Fibroblast of skin of right biceps (primary cell): ENCODE data around the gene ZNF580.
A peak's percentile ranks its signal among the peaks of the same experiment; 100 is the strongest.

Experiments used
- DNase-seq: peaks from one replicate; pipeline ENCODE4 v3.0.0-alpha.2; 2013

Gene ZNF580

DNA sequence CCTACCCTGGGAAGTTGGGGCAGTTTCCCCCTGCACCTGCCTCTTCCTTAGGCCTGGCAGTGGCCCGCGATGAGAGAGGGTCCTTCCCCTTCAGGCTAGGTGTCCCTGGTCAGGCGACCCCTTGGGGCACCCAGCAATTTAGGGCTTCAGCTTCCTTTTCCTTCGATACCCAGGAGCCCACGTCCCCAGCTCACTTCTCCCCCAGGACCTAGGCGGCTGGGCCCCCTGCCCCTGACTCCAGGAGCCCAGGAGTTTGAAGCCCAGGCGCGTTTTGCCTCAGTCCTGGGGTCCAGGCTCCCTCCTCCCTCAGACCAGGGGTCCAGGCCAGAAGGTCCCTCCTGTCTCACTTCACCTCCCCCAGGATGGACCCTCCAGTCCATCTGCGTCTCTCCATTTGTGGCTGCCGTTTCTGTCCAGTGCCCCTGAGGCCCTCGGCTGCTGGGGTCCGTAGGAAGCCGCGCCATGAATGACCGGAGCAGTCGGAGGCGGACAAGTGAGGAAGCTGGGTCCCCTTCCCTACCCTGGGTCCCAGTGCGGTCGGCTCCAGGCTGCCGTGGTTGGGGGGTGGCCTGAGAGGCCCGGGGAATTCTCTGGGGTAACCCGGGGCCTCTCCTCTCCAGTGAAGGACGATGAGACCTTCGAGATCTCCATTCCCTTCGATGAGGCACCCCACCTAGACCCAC is 7.9 kb downstream of the ZNF580 start:
- DNase-seq, result no peak

DNA sequence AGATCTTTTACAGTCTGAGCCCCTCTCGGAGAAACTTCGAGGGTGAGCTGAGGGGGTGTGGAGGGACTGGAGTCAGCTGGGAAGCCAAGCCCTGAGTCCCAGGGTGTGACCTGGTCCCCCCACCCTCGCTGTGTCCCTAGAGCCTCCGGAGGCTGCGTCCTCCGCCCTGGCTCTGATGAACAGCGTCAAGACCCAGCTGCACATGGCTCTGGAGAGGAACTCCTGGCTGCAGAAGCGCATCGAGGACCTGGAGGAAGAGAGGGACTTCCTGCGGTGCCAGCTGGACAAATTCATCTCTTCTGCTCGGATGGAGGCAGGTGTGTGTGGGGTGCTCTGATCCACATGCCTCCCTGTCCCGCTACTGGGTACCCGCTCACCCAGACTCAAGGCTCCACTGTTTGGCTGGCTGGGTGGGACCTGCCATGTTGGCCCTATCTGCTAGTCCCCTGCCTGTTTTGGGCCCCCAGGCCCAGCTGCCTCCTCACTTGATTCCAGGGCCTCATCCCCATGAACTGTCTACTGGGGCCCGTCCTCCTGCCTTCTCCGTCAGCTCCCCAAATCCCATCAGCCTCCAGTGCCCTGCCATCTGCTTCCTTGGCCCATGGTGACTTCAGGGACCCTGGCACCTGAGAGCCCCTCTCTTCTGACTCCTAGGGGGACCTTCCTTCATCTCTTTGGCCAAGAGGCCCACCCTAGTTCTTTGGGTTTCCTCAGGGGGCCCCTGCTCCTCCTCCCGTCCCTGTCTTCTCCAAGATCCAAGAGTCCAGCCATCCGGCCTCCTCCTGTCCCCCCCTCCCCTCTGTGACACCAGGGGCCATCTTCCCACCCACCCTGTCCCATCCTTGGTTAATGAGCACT is 8.7 kb downstream of the ZNF580 start:
- no peak for DNase-seq

DNA sequence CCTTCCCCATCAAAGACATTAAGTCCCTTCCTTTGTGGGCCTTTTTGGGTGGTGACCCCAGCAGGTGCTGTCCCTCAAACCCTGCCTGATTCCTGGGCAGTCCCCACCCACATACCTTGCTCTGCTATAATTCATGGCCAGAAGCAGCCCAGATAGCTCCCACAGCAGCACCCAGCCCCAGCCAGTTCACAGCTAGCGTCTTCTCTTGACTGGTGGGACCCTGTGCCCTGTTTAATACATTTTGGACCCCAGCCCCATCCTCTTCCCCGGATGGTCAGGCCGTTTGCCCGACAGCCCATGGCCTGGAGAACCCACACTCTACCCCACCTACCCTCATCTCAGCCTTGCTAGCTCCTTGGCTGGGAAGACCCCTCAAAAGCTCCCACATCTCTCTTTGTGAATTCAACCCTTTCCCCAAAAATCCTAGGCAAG is 9.3 kb downstream of the ZNF580 start:
- DNase-seq, result no peak

DNA sequence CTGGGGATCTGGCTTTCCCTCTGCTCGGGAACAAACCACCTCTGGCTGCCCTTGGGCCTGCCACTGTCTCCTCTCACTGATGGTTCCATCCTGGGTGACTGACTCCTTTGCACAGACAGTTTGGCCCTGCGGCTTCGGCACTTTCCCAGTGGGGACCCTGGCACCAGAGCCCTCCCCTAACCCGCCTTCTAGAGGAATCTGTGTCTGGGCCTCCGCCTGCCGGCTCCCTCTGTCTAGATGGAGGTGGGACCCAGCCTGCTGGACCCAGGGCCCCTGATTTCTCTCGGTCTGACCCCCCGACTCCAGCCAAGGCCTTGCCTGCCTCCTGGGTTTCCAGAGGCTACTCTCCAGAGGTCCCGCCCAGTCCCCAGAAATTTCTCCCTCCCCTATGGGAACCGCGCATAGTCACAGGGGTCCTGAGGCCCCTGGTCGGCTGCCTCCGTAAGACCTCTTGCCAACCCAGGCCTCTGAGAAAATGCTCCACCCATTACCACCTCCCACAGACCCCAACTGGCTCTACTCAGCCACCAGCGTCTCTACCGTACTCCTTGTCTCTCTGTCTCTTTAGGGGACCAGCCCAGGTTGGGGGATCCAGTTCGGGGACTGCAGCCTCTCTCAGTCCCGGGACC is 9.9 kb downstream of the ZNF580 start:
- DNase-seq, result no peak

DNA sequence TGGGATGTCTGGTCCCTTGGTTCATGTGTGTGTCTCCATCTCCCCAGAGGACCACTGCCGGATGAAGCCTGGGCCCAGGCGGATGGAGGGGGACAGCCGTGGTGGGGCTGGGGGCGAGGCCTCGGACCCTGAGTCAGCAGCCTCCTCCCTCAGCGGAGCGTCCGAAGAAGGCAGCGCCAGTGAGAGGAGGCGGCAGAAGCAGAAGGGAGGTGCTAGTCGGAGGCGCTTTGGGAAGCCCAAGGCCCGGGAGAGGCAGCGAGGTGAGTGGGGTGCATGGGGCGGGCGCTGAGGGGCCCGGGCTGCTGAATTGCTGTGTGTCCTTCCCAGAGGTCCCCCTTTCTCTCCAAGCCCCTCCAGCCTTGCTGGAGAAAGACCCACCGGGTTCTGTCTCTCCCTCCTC is 10.4 kb downstream of the ZNF580 start:
- DNase-seq, result no peak

DNA sequence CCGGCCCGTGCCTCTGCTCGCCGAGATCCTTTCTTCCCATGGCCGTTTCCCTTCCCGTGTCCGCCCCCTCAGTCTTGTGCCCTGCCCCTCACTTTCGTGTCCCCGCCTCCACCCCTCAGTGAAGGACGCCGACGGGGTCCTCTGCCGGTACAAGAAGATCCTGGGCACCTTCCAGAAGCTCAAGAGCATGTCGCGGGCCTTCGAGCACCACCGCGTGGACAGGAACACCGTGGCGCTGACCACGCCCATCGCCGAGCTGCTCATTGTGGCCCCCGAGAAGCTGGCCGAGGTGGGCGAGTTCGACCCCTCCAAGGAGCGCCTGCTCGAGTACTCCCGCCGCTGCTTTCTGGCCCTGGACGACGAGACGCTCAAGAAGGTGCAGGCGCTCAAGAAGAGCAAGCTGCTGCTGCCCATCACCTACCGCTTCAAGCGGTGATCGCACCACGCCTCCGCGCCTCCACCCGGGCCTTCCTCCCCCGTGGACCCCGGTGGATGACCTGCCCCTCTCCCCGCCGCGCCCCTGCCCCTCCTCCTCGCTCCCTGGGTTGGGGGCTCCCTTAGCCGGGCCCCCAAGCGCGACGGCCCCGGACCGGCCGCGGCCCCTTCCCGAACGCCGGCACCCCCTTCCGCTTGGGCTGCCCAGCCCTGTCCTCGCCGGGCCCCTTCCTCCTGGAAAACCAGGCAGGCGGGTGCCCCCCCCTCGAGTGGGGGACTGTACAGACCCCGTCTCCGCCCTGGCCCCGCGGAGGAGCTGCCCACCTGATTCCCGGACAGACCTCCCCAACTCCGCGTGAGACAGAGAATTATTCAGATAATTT is 11.7 kb downstream of the ZNF580 start:
- no peak for DNase-seq

DNA sequence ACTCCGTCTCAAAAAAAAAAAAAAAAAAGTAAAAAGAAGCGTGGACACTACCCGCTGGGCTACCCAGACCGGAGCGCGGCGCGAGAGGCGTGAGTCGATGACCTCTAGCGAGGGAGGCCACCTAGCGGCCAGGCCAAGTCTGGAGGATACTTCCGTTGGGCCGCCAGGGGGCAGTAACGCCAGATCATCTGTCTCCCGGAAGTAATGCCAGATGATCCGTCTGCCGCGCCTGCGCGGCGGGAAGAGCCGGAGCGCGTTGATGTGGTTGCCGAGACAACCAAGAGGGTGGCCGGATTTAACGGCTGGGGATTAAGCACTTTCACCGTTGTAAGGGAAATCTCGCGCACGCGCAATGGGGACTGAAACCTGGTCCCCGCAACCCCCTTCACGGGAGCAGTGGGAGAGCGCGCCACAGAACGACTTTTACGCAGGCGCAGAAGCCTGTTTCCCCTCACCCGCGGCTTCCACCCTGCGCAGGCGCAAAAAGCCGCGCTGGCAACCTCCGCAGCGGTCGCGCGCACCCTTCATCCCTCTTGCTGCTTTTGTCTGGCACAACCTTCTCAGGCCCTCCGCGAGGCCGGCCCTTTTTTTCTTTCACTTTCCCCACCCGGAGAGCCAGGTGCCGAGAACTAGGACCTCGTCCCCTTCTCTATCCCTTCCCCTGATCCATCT is 13.0 kb downstream of the ZNF580 start:
- DNase-seq, result peak; percentile 99

DNA sequence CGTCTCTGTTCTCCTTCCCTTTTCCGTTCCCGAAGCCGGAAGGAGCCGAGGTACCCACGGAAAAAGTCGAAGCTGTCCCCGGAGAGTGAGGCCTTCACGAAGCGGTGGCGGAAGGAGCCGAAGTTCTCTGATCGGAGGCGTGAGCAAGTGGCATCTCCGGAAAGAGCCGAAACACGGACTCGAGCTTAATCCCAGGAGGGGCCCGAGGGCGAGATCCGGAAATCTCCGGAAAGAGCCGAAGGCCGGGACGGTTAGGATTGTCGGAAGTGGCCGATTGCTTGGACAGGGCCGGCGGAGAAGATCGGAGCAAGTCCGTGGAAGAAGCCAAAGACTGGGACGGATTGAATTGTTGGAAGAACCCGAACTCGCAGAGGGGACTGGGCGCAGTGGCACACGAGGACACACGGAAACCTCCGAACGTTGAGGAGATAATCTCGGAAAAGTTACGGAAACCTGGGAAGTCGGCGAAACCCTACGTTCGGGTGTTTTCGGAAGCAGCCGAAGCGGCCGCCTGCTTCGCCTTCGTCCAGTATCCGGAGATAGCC is 13.6 kb downstream of the ZNF580 start:
- peak; percentile 99 for DNase-seq

DNA sequence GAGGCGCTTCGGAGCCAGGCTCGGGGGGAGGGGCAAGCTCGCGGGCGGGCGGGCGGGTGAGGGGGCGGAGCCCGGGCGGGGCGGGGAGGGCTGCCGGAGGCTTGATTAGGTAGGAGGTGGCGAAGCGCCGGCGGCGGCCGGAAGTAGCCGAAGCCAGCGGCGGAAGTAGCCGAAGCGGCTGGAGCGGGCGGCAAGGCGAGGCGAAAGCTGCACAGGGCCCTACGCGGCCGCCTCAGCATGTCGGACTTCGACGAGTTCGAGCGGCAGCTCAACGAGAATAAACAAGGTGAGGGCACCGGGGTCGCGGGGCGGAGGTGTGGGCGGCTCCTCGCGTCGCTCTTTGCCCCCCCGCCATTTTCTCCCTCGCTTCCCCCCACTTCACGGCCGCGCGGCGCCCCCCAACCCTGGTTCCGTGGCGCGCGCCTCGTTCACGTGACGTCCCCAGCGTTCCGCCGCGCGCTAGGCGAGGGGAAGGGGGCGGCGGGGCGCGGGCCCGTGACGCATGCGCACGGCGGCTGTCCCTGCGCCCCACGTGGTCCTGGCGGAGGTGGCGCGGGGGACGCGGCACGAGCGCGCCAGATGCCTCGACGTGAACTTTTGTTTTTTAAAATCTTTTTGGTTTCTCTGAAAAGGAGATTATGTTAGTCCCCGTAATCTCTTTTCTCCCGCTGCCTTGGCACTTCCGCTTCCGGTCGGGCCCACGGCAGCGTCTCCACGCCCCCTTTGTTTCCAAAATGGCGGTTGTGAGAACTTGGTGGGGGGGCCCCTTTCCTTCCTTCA is 14.3 kb downstream of the ZNF580 start, which contains the start of gene U2AF2:
Gene U2AF2 (plus strand): TSS at position 168 of the 780 bp plus-strand sequence. CDS start 70 bp downstream, at position 238.
- peak; percentile 91 for DNase-seq

DNA sequence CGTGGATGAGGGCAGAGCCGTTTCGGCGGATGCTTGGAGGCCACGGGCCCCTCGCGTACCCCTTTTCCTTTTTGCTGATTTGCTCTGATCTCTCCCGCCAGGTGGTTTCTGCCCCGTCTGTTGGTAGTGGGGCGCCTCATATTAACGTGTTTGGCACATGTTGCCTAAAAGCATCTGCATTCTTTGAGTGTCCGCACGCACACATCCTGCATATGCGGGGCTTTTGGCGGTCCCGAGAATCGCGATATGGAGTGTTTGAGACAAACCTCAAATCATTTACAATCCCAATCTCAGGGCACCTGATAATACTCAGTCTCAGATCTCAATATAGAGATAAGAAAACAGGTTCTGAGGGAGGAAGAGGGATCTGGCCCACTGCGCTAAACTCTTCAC is 14.8 kb downstream of the ZNF580 start:
- DNase-seq, result no peak

DNA sequence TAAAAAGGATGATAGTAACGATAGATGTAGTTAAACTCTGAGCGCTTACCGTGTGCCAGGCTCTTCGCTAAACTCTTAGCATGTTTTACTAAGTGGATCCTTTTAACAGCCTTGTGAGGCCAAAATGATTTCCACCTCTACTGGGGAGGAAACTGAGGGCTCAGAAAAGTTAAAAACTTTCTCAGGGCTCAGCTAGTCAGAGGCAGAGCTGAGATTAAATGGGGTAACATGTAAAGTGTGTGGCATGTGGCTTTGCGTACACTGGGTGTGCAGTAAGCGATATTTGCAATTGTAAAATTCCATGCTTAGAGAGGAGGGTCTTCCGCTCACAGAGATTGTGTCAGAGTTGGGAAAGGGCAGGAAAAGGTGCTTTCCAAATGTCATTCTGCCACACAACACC is 15.8 kb downstream of the ZNF580 start:
- DNase-seq, result no peak

DNA sequence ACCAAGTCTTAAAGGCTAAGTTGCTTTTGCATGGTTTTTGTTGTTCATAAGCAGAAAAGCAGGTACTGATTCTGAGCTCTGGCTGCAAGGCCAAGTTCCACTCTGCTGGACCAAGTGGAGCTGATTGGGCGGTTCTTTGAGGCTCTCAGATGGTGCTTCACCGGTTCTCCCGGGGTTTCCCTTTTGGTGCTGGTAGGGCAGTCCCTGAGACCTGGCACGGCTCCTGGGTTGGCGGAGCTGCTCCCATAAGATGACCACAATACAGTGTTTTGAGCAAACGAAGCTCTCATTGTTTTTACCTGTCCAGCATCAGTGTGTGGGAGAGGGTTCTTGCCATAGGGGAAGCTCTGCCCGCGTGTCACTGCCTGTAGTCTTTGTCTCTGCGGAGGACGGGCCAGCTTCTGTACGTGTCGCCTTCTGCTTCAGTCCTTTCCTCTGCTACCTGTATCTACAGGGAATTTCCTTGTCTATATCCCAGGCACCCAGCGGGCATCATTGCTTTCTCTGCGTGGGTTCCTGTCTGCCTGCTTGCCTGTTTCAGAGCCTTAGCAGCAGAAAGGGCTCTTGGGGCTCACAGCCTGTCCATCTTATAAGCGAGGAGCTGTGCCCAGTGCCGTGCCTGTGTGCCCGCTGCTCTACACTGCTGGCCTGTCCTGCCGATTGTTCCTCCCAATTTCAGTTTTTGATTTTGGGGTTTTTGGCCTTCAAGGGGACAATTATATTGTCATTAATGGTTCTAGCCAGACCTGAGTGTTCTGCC is 16.4 kb downstream of the ZNF580 start:
- DNase-seq, result no peak

DNA sequence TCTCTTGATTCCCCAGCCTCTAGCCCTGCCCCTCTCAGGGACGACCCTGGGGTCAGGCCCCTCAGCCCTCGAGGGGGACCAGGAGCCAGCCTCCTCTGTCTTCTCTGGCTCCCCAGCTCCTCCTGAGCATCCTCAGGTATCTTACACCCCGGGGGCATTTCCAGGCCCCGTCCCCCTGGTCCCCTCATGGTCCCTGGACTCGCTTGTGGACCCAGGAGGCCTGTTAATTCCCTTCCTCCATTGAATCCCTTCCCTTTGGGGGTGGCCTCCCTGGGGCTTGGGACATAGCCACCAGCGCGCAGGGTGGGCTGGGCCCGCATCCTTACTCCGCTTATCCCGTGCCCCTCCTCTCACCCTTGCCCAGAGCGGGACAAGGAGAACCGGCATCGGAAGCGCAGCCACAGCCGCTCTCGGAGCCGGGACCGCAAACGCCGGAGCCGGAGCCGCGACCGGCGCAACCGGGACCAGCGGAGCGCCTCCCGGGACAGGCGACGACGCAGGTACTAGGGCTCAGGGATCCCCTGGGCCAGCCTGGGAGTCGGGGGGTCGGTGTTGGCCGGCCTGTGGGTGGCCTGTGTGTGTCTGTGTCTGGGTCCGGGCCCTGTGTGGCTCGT is 18.2 kb downstream of the ZNF580 start:
- DNase-seq, result no peak

DNA sequence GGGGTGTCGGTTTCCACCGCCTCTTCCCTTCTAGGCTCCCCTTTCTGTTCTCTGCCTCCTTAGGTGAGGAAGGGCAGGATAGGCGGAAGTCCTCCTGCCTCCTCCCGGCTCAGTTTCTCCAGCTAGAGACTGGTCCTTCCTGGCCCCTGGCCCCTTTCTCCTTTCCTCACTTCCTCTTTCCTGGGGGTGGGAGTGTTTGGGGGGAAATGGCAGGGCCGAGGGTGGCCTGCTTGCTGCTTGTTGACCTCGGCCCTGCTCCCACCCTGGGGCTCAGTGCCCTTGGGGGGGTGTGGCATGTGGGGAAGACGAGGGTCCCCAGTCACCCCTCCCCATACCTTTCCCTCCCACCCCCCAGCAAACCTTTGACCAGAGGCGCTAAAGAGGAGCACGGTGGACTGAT is 19.0 kb downstream of the ZNF580 start:
- no peak for DNase-seq

DNA sequence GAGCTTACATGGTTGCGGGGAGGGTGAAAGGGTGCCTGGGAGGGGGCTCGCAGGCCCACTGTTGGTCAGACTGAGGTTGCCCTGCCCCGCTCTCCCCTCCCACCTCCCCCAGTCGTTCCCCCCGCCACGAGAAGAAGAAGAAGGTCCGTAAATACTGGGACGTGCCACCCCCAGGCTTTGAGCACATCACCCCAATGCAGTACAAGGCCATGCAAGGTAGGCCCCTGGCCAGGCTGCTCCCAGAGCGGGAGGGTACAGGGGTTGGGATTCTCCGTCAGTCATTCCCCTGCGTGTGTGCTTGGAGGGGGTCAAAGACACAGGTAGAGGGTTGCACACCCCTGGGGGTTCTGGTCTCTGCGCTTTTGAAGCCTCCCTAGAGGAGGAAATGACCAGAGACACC is 19.6 kb downstream of the ZNF580 start:
- no peak for DNase-seq

DNA sequence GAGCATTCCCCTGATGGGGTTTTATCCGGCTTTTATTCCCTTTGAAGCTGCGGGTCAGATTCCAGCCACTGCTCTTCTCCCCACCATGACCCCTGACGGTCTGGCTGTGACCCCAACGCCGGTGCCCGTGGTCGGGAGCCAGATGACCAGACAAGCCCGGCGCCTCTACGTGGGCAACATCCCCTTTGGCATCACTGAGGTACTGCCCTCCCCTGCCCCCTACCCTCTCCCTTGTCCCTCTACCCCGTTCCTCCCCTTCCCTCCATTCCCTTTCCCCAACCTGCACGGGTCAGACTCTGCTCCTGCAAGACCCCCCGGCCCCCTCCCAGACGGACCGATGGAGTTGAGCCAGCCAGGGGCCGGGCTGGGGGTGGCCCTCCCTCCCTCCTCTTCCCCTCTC is 20.2 kb downstream of the ZNF580 start:
- DNase-seq, result no peak

DNA sequence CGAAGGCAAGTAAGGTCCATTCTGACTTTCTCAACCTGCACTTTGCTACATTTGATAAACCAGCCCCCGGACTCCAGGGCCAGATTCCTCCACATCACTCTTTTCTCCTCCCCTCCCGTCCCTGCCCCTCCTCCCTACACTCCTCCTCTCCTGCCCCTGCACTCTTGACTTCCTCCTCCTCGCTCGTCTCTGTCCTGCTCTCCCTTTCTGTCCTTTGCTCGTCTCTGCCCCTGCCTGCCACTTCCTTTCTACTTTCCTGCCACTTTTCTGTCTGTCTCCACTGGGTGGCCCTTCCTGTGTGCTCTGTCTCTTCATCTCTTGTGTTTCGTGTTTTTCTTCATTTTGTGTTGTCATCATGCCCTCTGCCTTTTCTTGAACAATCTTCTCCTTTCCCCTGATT is 21.0 kb downstream of the ZNF580 start:
- no peak for DNase-seq

DNA sequence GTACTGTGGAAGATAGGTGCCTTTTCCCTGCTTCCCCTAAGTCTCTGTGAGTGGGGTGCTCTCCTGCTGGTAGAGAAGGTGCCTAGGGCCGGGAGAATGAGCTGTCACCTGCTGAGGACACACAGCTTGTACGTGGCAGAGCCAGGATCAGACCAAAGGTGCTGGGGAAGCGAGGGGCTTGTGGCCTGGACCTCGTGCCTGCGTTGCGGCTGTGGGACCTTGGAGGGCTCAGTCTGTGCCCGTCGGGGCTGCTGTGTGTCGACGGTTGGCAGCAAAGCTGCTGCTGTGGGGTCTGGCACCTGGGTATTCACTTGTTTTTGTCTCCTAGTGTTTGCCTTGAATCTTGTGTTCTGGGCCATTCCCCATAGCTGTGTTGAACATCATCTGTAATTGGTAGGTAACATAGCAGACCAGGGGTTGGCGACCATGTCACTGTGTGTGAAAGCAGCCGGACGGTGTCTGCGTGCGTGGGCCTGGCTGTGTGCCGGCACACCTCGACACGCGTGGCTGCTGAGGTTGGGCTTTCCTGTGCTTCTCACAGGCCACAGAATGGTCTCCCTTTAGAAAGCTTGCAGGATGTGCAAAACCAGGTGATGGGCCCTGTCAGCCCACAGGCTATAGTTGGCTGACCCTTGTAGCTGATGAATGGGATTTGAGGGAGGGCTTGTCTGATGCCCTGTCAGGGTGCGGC is 23.2 kb downstream of the ZNF580 start:
- DNase-seq, result no peak

DNA sequence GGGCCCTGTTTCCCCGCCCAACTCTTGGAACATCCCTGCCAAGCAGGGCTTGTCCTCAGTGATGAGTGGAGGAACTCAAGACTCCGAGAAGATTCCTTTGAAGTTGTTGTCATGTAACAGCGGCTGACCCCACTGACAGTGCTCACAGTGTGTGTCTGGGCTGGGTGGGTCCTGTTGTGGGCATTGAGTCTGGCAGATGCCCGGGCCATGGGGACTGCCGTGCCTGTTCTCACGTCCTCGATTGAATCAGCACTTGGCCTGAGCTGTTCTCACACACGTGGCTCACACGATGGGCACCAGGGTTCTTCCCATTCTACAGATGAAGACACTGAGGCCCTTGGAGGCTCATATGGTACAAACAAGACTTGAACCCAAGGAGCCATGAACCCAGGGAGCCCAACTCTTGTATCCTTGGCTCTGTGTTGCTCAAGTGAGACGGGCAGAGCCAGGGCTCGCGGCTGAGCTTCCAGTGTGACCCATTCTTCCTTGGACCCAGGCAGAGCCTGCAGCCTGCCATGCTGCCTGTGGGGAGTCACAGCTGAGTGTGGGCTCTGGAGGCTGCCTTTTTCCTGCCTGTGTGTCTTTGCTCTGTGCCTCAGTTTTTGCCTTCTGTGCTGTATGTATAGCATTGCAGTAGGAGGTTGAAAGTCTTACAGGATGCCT is 25.7 kb downstream of the ZNF580 start:
- no peak for DNase-seq
